PC-3 (cell line): ENCODE measurements around the gene SLC25A25. TPM values are rescaled to one million over a fixed set of nuclear protein-coding genes. Genes with fewer than 3 reads are reported as not detected.

Source experiments
- ATAC-seq: fragments of 200-7000 bp; cut with Tn5 transposase; 2 replicates; pipeline ENCODE4 v1.9.1; 2020; ENCODE audit warnings: mild to moderate bottlenecking, moderate library complexity
- BruUV-seq: library from RNA; stranded (reverse); fragments of 400-500 nt; replicated peaks from 2 replicates; lab custom pipeline; 2021; lab: Mats Ljungman, UMichigan
- CTCF ChIA-PET: fragments of 300-600 bp; sonication (Branson Sonifier 250); formaldehyde crosslinking; loops from one replicate; lab custom pipeline; 2022; ENCODE audit warnings: antibody characterized with exemption; lab: Charles Lee
- POLR2A ChIA-PET: fragments of 300-600 bp; sonication (Branson Sonifier 250); formaldehyde crosslinking; loops from one replicate; lab custom pipeline; 2022; ENCODE audit warnings: antibody characterized with exemption; ENCODE audit not compliant: unreplicated experiment; lab: Charles Lee
- DNase-seq: peaks from one replicate; pipeline ENCODE4 v3.0.0-alpha.2; 2015
- H2AFZ ChIP-seq: fragments of 300-600 bp; sonication (generic); 2 replicates; pipeline ENCODE4 v1.6.0; 2016; ENCODE audit warnings: antibody characterized with exemption, low read length
- H3F3A ChIP-seq: fragments of 300-600 bp; sonication (generic); one replicate; pipeline ENCODE4 v1.6.0; 2017; ENCODE audit warnings: antibody characterized with exemption, low read length, control low read depth, mild to moderate bottlenecking; ENCODE audit not compliant: unreplicated experiment
- H3K27ac ChIP-seq: fragments of 300-600 bp; sonication (generic); 2 replicates; pipeline ENCODE4 v1.5.1; 2016; ENCODE audit warnings: mild to moderate bottlenecking, low read length
- H3K27me3 ChIP-seq: fragments of 300-600 bp; sonication (generic); 2 replicates; pipeline ENCODE4 v1.6.1; 2016; ENCODE audit warnings: low read length, mixed read lengths
- H3K36me3 ChIP-seq: fragments of 300-600 bp; sonication (generic); 2 replicates; pipeline ENCODE4 v1.6.1; 2016; ENCODE audit warnings: low read depth, mixed run types, low read length, mixed read lengths
- H3K4me1 ChIP-seq: fragments of 300-600 bp; sonication (generic); 2 replicates; pipeline ENCODE4 v1.5.1; 2016; ENCODE audit warnings: low read length; ENCODE audit not compliant: insufficient read depth
- H3K4me2 ChIP-seq: fragments of 300-600 bp; sonication (generic); 2 replicates; pipeline ENCODE4 v1.6.0; 2016; ENCODE audit warnings: low read length
- H3K4me3 ChIP-seq: fragments of 300-600 bp; sonication (generic); 2 replicates; pipeline ENCODE4 v1.5.1; 2016; ENCODE audit warnings: mild to moderate bottlenecking, low read length, mixed read lengths
- H3K79me2 ChIP-seq: fragments of 300-600 bp; sonication (generic); 2 replicates; pipeline ENCODE4 v1.6.1; 2017; ENCODE audit warnings: low read length, mixed read lengths
- H3K9ac ChIP-seq: fragments of 300-600 bp; sonication (generic); 2 replicates; pipeline ENCODE4 v1.6.0; 2016; ENCODE audit warnings: mild to moderate bottlenecking, low read length
- H3K9me2 ChIP-seq: fragments of 300-600 bp; sonication (generic); replicated peaks from 2 replicates; pipeline ENCODE4 v1.6.1; 2016; ENCODE audit warnings: mixed run types, low read length, mixed read lengths
- H3K9me3 ChIP-seq: fragments of 300-600 bp; sonication (generic); 2 replicates; pipeline ENCODE4 v1.6.1; 2016; ENCODE audit warnings: low read length, mixed read lengths
- H4K20me1 ChIP-seq: fragments of 300-600 bp; sonication (generic); 2 replicates; pipeline ENCODE4 v1.6.1; 2016; ENCODE audit warnings: low read length, mixed read lengths
- EZH2 ChIP-seq: fragments of 300-600 bp; sonication (generic); IDR thresholded peaks from one replicate; pipeline ENCODE4 v1.6.1; 2017; ENCODE audit warnings: antibody characterized with exemption, mild to moderate bottlenecking, low read length; ENCODE audit not compliant: unreplicated experiment
- EZH2phosphoT487 ChIP-seq: fragments of 300-600 bp; sonication (generic); IDR thresholded peaks from 2 replicates; pipeline ENCODE4 v1.6.1; 2018; ENCODE audit warnings: mild to moderate bottlenecking, antibody characterized with exemption, low read length, borderline replicate concordance
- intact Hi-C: fragments of 100-400 bp; cut with micrococcal nuclease; formaldehyde crosslinking; loops from 2 replicates; pipeline ENCODE4 v1.9.0; 2023
- total RNA-seq: library from RNA; depleted of rRNA; stranded (reverse); fragments of >200 nt; gene quantifications from 2 replicates; pipeline ENCODE4 v1.2.3, GENCODE V29; 2014
- TF ChIP-seq, protein P1 (sequence below): fragments of 300-600 bp; sonication (generic); conservative IDR thresholded peaks from 2 replicates; pipeline ENCODE4 v1.5.1; 2017; ENCODE audit warnings: antibody characterized with exemption, low read depth, mild to moderate bottlenecking, low read length

Gene SLC25A25
- total RNA-seq, 1 experiment from 2014 or later: 25.2 TPM

DNA sequence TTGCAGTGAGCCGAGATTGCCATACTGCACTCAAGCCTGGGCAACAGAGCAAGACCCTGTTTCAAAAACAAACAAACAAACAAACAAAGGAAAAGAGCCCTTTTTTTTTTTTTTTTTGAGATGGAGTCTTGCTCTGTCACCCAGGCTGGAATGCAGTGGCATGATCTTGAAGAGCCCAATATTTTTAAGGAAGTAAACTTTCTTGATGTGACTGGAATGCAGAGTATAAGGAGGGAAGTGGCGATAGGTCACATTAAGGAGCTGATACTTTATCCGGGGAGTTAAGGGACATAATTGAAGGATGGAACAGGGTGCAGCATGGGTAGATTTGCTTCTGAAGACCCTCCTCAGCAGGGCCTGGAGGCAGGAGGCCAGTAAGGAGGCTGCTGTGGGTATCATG is 13.9 kb upstream of the SLC25A25 start:
- Histone ChIP-seq H3K9me3 (no peaks in the 10 kb centered on the region), H2AFZ (no peak overlapping the region), H3K9me2 (no peaks in the 10 kb centered on the region), H3K4me1 (peaks cover 41% of the 10 kb centered on the region), H3K36me3 (no peaks in the 10 kb centered on the region), H4K20me1 (no peaks in the 10 kb centered on the region), H3K79me2 (no peaks in the 10 kb centered on the region), H3K27ac (no peak overlapping the region), H3K27me3 (no peaks in the 10 kb centered on the region), H3F3A (no peaks in the 10 kb centered on the region), H3K9ac (no peak overlapping the region), H3K4me3 (no peak overlapping the region), H3K4me2 (no peak overlapping the region)
- no TSS peak for BruUV-seq
- intact Hi-C loops: no loop called here
- ChIA-PET POLR2A (no interaction called here), CTCF (no interaction called here)
- ATAC-seq (no peak), DNase-seq (no peak)
- no peak for TF ChIP-seq EZH2phosphoT487
- no peak for TF ChIP-seq EZH2
- TF ChIP-seq, protein P1, sequence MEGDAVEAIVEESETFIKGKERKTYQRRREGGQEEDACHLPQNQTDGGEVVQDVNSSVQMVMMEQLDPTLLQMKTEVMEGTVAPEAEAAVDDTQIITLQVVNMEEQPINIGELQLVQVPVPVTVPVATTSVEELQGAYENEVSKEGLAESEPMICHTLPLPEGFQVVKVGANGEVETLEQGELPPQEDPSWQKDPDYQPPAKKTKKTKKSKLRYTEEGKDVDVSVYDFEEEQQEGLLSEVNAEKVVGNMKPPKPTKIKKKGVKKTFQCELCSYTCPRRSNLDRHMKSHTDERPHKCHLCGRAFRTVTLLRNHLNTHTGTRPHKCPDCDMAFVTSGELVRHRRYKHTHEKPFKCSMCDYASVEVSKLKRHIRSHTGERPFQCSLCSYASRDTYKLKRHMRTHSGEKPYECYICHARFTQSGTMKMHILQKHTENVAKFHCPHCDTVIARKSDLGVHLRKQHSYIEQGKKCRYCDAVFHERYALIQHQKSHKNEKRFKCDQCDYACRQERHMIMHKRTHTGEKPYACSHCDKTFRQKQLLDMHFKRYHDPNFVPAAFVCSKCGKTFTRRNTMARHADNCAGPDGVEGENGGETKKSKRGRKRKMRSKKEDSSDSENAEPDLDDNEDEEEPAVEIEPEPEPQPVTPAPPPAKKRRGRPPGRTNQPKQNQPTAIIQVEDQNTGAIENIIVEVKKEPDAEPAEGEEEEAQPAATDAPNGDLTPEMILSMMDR: no peak

- CTCF ChIA-PET: no interaction called here
- H3K9ac ChIP-seq: no peak overlapping the region
These were observed 12.5 kb upstream of the SLC25A25 start for GRCh38 chr9:128055344-128056040.

GRCh38 chr9:128056086-128056485 is 11.9 kb upstream of the SLC25A25 start:
- no peaks in the 10 kb centered on the region for H3K9me3 ChIP-seq

More at GRCh38 chr9:128055344-128056040, 12.5 kb upstream of the SLC25A25 start:
- Histone ChIP-seq H3K79me2 (no peaks in the 10 kb centered on the region), H3K4me3 (no peak overlapping the region), H2AFZ (no peak overlapping the region), H4K20me1 (no peaks in the 10 kb centered on the region), H3K27me3 (no peaks in the 10 kb centered on the region), H3K27ac (no peak overlapping the region), H3K4me1 (peaks cover 33% of the 10 kb centered on the region), H3F3A (no peaks in the 10 kb centered on the region), H3K36me3 (no peaks in the 10 kb centered on the region), H3K4me2 (no peak overlapping the region), H3K9me3 (no peaks in the 10 kb centered on the region), H3K9me2 (no peaks in the 10 kb centered on the region)
- TF ChIP-seq EZH2phosphoT487 (no peak), EZH2 (no peak)
- TF ChIP-seq, protein P1: no peak
- ATAC-seq (no peak), DNase-seq (no peak)
- intact Hi-C loops: no loop called here
- no TSS peak for BruUV-seq
- POLR2A ChIA-PET: no interaction called here

More at GRCh38 chr9:128056086-128056485, 11.9 kb upstream of the SLC25A25 start:
- H3K4me2 ChIP-seq: no peak overlapping the region
- H4K20me1 ChIP-seq: no peaks in the 10 kb centered on the region
- DNase-seq (no peak), ATAC-seq (no peak)
- no peaks in the 10 kb centered on the region for H3F3A ChIP-seq
- no TSS peak for BruUV-seq
- H3K27ac ChIP-seq: no peak overlapping the region
- peaks cover 27% of the 10 kb centered on the region for H3K4me1 ChIP-seq
- H3K9ac ChIP-seq: no peak overlapping the region
- CTCF ChIA-PET: no interaction called here
- no peaks in the 10 kb centered on the region for H3K79me2 ChIP-seq
- H3K36me3 ChIP-seq: no peaks in the 10 kb centered on the region
- H3K4me3 ChIP-seq: no peak overlapping the region
- TF ChIP-seq EZH2: no peak
- TF ChIP-seq, protein P1: no peak
- no peak for TF ChIP-seq EZH2phosphoT487
- no peak overlapping the region for H2AFZ ChIP-seq
- H3K27me3 ChIP-seq: no peaks in the 10 kb centered on the region
- POLR2A ChIA-PET: no interaction called here
- H3K9me2 ChIP-seq: no peaks in the 10 kb centered on the region
- intact Hi-C loops: no loop called here
